B cell (primary cell): ENCODE measurements around the gene FAT3. TPM values are rescaled to one million over a fixed set of nuclear protein-coding genes. Genes with fewer than 3 reads are reported as not detected.

Experiments used
- ATAC-seq: fragments of 200-7000 bp; cut with Tn5 transposase; one replicate; pipeline ENCODE4 v1.10.0; 2021; ENCODE audit warnings: low read depth, mild to moderate bottlenecking, moderate number of reproducible peaks, moderate library complexity
- CTCF ChIA-PET: fragments of 350-600 bp; sonication (Branson Sonifier 250); formaldehyde crosslinking; loops from one replicate; lab custom pipeline; 2021; ENCODE audit warnings: antibody characterized with exemption, inconsistent platforms; lab: Charles Lee
- POLR2A ChIA-PET: fragments of 350-600 bp; sonication (Branson Sonifier 250); formaldehyde crosslinking; loops from one replicate; lab custom pipeline; 2021; ENCODE audit warnings: antibody characterized with exemption; lab: Charles Lee
- DNase-seq: peaks from one replicate; pipeline ENCODE4 v3.0.0; 2013
- H2AFZ ChIP-seq: 2 replicates; pipeline ENCODE4 v1.6.1; 2012; ENCODE audit warnings: mild to moderate bottlenecking, low read depth, low read length; ENCODE audit not compliant: insufficient read depth, poor library complexity, severe bottlenecking
- H3K27ac ChIP-seq, 2 donors: 1 replicate in 1 of 2; 2 replicates in 1 of 2; pipeline ENCODE4 v1.5.1; 2012 to 2013; ENCODE audit warnings: low read length in 2 of 2, mild to moderate bottlenecking in 2 of 2, moderate library complexity in 1 of 2
- H3K27me3 ChIP-seq, 4 experiments: fragments of 200-600 bp in 1 of 4; sonication (generic) in 1 of 4; replicated peaks in 1 of 4; 1 replicate in 2 of 4; 2 replicates in 2 of 4; pipeline versions ENCODE4 v1.6.1 to v1.7.0; 2013 to 2016; ENCODE audit warnings: low read length in 3 of 4, mild to moderate bottlenecking in 2 of 4, mixed read lengths in 1 of 4, moderate library complexity in 1 of 4; ENCODE audit not compliant: insufficient read depth in 4 of 4, control insufficient read depth in 3 of 4; ENCODE audit errors: control extremely low read depth in 1 of 4
- H3K36me3 ChIP-seq, 2 experiments: replicated peaks in 1 of 2; 1 replicate in 1 of 2; 2 replicates in 1 of 2; pipeline versions ENCODE4 v1.6.1 to v1.7.1; 2013; ENCODE audit warnings: low read length in 1 of 2; ENCODE audit not compliant: insufficient read depth in 2 of 2, control insufficient read depth in 1 of 2; ENCODE audit errors: control extremely low read depth in 1 of 2, extremely low read depth in 1 of 2
- H3K4me1 ChIP-seq, 2 donors: fragments of 200-600 bp in 1 of 2; sonication (generic) in 1 of 2; 1 replicate in 1 of 2; 2 replicates in 1 of 2; pipeline versions ENCODE4 v1.5.1 to v1.6.1; 2013 to 2017; ENCODE audit warnings: low read length in 2 of 2; ENCODE audit not compliant: control insufficient read depth in 2 of 2, insufficient read depth in 2 of 2
- H3K4me2 ChIP-seq: replicated peaks from 2 replicates; pipeline ENCODE3; 2012; ENCODE audit warnings: mild to moderate bottlenecking, low read depth, low read length; ENCODE audit not compliant: poor library complexity, severe bottlenecking
- H3K4me3 ChIP-seq, 5 experiments: fragments of 200-600 bp in 1 of 5; sonication (generic) in 1 of 5; 1 replicate in 3 of 5; 2 replicates in 2 of 5; pipeline versions ENCODE4 v1.5.1 to v1.7.0; 2011 to 2016; ENCODE audit warnings: low read length in 4 of 5, mild to moderate bottlenecking in 4 of 5, low read depth in 2 of 5, control low read depth in 1 of 5, moderate library complexity in 1 of 5; ENCODE audit not compliant: insufficient read depth in 1 of 5; ENCODE audit errors: control extremely low read depth in 1 of 5, extremely low read depth in 1 of 5
- H3K79me2 ChIP-seq: fragments of 200-600 bp; sonication (generic); one replicate; pipeline ENCODE4 v1.6.0; 2016; ENCODE audit warnings: low read length; ENCODE audit not compliant: control insufficient read depth, insufficient read depth
- H3K9ac ChIP-seq: fragments of 200-600 bp; sonication (generic); 2 replicates; pipeline ENCODE4 v1.6.1; 2017; ENCODE audit warnings: mild to moderate bottlenecking, low read length, moderate library complexity
- H3K9me3 ChIP-seq, 3 donors: one replicate each; pipeline versions ENCODE4 v1.6.1 to v1.7.1; 2013; ENCODE audit warnings: low read length in 2 of 3; ENCODE audit not compliant: control insufficient read depth in 2 of 3, insufficient read depth in 1 of 3; ENCODE audit errors: control extremely low read depth in 1 of 3
- H4K20me1 ChIP-seq: 2 replicates; pipeline ENCODE4 v1.6.0; 2012; ENCODE audit warnings: mild to moderate bottlenecking, low read length; ENCODE audit not compliant: insufficient read depth, control insufficient read depth, poor library complexity, severe bottlenecking
- H3K27ac Mint-ChIP-seq: one replicate; pipeline ENCODE4 v1.8.0; 2021; ENCODE audit warnings: mixed read lengths
- H3K27me3 Mint-ChIP-seq: one replicate; pipeline ENCODE4 v1.8.0; 2021; ENCODE audit warnings: mixed read lengths
- H3K4me1 Mint-ChIP-seq: one replicate; pipeline ENCODE4 v1.8.0; 2021; ENCODE audit warnings: mixed read lengths
- H3K4me3 Mint-ChIP-seq: one replicate; pipeline ENCODE4 v1.8.0; 2021; ENCODE audit warnings: mixed read lengths
- H3K9me3 Mint-ChIP-seq: one replicate; pipeline ENCODE4 v1.8.0; 2022; ENCODE audit warnings: mixed read lengths; ENCODE audit not compliant: insufficient read depth
- EZH2 ChIP-seq: IDR thresholded peaks from 2 replicates; pipeline ENCODE4 v1.6.1; 2012; ENCODE audit warnings: borderline replicate concordance, low read depth, mild to moderate bottlenecking, moderate library complexity, low read length; ENCODE audit not compliant: insufficient read depth, poor library complexity, severe bottlenecking
- WGBS: methylation state at CpG from one replicate; pipeline ENCODE4 v1.1.5; 2013; ENCODE audit warnings: missing lambda C conversion rate; ENCODE audit not compliant: insufficient coverage; 5-methylcytosine and 5-hydroxymethylcytosine counted together
- intact Hi-C: fragments of 100-400 bp; cut with micrococcal nuclease; formaldehyde crosslinking; loops from one replicate; pipeline ENCODE4 v1.10.0; 2022
- polyA plus RNA-seq: library from polyadenylated mRNA; depleted of rRNA; stranded (reverse); fragments of >200 nt; gene quantifications from 2 replicates; pipeline ENCODE4 v1.2.3, GENCODE V29; 2012
- total RNA-seq, 2 donors: library from RNA; stranded (reverse); fragments of 120-200 nt in 1 of 2; gene quantifications; 1 replicate in 1 of 2; 2 replicates in 1 of 2; pipeline versions ENCODE4 v1.2.3 to v1.2.4, GENCODE V29; 2013 to 2022
- TF ChIP-seq, protein P1 (sequence below): fragments of 200-600 bp; IDR thresholded peaks from one replicate; pipeline ENCODE4 v1.8.0; 2022; ENCODE audit warnings: antibody characterized with exemption, mild to moderate bottlenecking

Gene FAT3
- total and polyA plus RNA-seq, 2 donors (not counting 1 experiment from before 2014, with no cell fraction given) = not detected

DNA sequence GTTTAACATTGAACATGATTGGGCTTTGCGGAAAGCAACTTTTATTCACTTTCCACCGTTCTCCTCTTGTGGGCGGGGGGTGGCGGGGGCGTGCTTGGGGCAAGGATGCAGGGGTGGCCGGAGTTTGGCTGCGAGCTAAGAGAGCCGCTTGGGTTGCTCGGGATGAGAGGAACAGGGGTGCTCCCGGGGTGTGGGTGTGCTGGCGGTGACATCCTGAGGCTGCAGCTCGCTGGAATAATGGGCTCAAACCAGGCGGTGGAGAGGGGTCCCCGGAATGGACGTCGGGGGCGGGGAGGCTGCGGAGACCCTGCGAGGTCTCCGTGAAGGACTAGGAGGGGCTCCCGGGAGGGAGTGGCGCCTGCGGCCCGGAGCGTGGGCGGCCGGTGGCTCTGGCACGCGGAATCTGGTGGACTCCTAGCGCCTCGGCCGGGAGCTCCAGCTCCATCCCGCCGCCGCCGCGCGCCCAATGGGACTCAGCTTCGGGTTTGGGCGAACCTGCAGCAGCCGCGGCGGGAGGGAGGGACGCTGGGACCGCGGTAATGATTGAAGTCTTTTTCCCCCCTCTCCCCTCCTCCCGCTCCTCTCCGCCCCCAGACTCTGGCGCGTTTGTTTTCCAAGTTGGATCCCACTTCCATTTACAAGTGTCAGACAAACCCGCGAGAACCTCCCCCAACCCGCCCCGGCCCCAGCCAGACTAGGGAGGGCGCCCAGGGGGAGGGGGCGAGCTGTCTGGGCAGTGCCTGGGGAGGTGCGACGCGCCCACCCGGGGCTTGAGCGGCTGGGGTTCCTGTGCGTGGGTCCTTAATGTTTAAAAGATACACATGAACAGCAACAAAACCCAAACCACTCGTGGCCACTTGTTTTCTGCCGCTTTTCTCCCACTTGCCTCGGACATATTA is 2.0 kb downstream of the FAT3 start:
- Histone ChIP-seq H3K79me2 (no peaks in the 10 kb centered on the region), H4K20me1 (no peaks in the 10 kb centered on the region), H3K9ac (no peak overlapping the region), H3K4me2 (no peak overlapping the region), H3K27me3 (peaks cover 0 to 41% (median 6%) of the 10 kb centered on the region in 4 experiments), H3K9me3 (peaks cover 0 to 19% (median 0%) of the 10 kb centered on the region in 3 donors), H2AFZ (no peak overlapping the region), H3K36me3 (no peaks in the 10 kb centered on the region), H3K27ac (no peak overlapping the region), H3K4me3 (no peak overlapping the region), H3K4me1 (no peaks in the 10 kb centered on the region)
- ChIA-PET CTCF (no interaction called here), POLR2A (no interaction called here)
- DNase-seq (no peak), ATAC-seq (no peak)
- Mint-ChIP-seq H3K9me3 (peaks cover 2% of the 10 kb centered on the region), H3K4me3 (no peak overlapping the region), H3K27ac (no peak overlapping the region), H3K4me1 (no peaks in the 10 kb centered on the region), H3K27me3 (peaks cover 50% of the 10 kb centered on the region)
- intact Hi-C loops = no loop called here
- WGBS = 8% methylated on average over 53 of the region's 65 CpGs
- TF ChIP-seq EZH2 = no peak
- TF ChIP-seq, protein P1, sequence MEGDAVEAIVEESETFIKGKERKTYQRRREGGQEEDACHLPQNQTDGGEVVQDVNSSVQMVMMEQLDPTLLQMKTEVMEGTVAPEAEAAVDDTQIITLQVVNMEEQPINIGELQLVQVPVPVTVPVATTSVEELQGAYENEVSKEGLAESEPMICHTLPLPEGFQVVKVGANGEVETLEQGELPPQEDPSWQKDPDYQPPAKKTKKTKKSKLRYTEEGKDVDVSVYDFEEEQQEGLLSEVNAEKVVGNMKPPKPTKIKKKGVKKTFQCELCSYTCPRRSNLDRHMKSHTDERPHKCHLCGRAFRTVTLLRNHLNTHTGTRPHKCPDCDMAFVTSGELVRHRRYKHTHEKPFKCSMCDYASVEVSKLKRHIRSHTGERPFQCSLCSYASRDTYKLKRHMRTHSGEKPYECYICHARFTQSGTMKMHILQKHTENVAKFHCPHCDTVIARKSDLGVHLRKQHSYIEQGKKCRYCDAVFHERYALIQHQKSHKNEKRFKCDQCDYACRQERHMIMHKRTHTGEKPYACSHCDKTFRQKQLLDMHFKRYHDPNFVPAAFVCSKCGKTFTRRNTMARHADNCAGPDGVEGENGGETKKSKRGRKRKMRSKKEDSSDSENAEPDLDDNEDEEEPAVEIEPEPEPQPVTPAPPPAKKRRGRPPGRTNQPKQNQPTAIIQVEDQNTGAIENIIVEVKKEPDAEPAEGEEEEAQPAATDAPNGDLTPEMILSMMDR = no peak

DNA sequence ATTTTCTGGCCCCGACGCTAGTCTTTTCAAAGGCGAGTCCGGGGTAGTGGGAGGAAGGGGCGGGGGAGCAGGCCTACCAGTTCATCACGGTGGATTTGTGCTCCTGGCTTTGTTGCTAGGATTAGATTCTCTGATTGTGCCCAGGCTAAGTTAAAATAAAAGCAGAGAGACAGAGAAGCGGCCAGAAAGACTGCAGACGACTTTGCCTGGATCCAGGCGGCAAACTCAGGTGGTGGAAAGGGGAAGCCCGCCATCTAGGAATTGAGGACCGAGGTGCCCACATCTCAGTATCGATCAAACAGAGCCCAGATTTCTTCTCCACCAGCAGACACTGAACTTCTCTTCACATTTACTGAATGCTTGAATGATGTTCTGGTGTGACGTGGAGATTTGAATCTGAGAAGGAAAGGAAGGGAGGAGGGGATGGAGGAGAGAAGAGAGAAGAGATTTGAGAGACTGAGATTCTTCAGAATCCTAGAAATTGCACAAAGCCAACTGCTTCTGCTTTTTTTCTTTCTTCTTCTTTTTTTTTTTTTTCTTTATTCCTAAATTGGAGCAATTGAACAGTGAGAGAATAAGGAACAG is 2.7 kb downstream of the FAT3 start:
- POLR2A ChIA-PET = no interaction called here
- Histone ChIP-seq H3K9ac (no peak overlapping the region), H3K27ac (no peak overlapping the region), H3K36me3 (no peaks in the 10 kb centered on the region), H3K4me3 (no peak overlapping the region), H4K20me1 (no peaks in the 10 kb centered on the region), H3K27me3 (peaks cover 0 to 39% (median 6%) of the 10 kb centered on the region in 4 experiments), H3K4me2 (no peak overlapping the region), H2AFZ (no peak overlapping the region), H3K4me1 (no peaks in the 10 kb centered on the region), H3K79me2 (no peaks in the 10 kb centered on the region), H3K9me3 (peaks cover 0 to 19% (median 0%) of the 10 kb centered on the region in 3 donors)
- no peak for TF ChIP-seq EZH2
- TF ChIP-seq, protein P1 = no peak
- intact Hi-C loops = no loop called here
- Mint-ChIP-seq H3K27ac (no peak overlapping the region), H3K9me3 (peaks cover 2% of the 10 kb centered on the region), H3K4me3 (no peak overlapping the region), H3K27me3 (peaks cover 51% of the 10 kb centered on the region), H3K4me1 (no peaks in the 10 kb centered on the region)
- CTCF ChIA-PET = no interaction called here
- 4% methylated on average over 7 of the region's 13 CpGs for WGBS
- DNase-seq = no peak
- no peak for ATAC-seq
